Liver (tissue), 9 donors: ENCODE results near the gene MRPL51. TPM values are rescaled to one million over a fixed set of nuclear protein-coding genes. Genes with fewer than 3 reads are reported as not detected.

Source experiments
- DNase-seq: peaks from one replicate; pipeline ENCODE4 v3.0.0-alpha.2; 2017; ENCODE audit warnings: low spot score
- H3K27ac ChIP-seq, 2 donors: one replicate each; pipeline ENCODE4 v1.7.0; 2013; ENCODE audit warnings: inconsistent platforms in 2 of 2, low read length in 2 of 2, control low read depth in 1 of 2, low read depth in 1 of 2, mild to moderate bottlenecking in 1 of 2
- H3K27me3 ChIP-seq, 4 donors: one replicate each; pipeline versions ENCODE4 v1.6.1 to v1.7.0; 2013; ENCODE audit warnings: low read length in 3 of 4, inconsistent platforms in 1 of 4, mild to moderate bottlenecking in 1 of 4, moderate library complexity in 1 of 4; ENCODE audit not compliant: control insufficient read depth in 4 of 4, insufficient read depth in 4 of 4
- H3K36me3 ChIP-seq, 4 donors: one replicate each; pipeline versions ENCODE4 v1.6.1 to v1.7.0; 2013; ENCODE audit warnings: low read length in 3 of 4, mild to moderate bottlenecking in 3 of 4, low read depth in 1 of 4, moderate library complexity in 1 of 4; ENCODE audit not compliant: control insufficient read depth in 4 of 4, insufficient read depth in 3 of 4
- H3K4me1 ChIP-seq, 4 donors: one replicate each; pipeline versions ENCODE4 v1.6.1 to v1.7.0; 2013; ENCODE audit warnings: low read length in 3 of 4, mild to moderate bottlenecking in 3 of 4, moderate library complexity in 1 of 4; ENCODE audit not compliant: control insufficient read depth in 4 of 4, insufficient read depth in 4 of 4
- H3K4me3 ChIP-seq, 3 donors: one replicate each; pipeline versions ENCODE4 v1.6.1 to v1.7.0; 2013; ENCODE audit warnings: low read length in 3 of 3, control low read depth in 1 of 3, low read depth in 1 of 3, mild to moderate bottlenecking in 1 of 3
- H3K9ac ChIP-seq, 2 donors: one replicate each; pipeline ENCODE4 v1.7.0; 2013; ENCODE audit warnings: low read length in 2 of 2, mild to moderate bottlenecking in 2 of 2, moderate library complexity in 2 of 2, control low read depth in 1 of 2, low read depth in 1 of 2
- H3K9me3 ChIP-seq, 4 donors: one replicate each; pipeline versions ENCODE4 v1.6.1 to v1.7.0; 2013; ENCODE audit warnings: low read length in 3 of 4; ENCODE audit not compliant: control insufficient read depth in 4 of 4
- ATF3 ChIP-seq: IDR thresholded peaks from 2 replicates; pipeline ENCODE4 v1.6.1; 2016; ENCODE audit warnings: antibody characterized with exemption
- EGR1 ChIP-seq, 2 donors: IDR thresholded peaks; 2 replicates each; pipeline ENCODE4 v1.6.1; 2016 to 2018; ENCODE audit warnings: antibody characterized with exemption in 2 of 2, low read depth in 2 of 2
- FOXA1 ChIP-seq: IDR thresholded peaks from 2 replicates; pipeline ENCODE4 v1.6.1; 2016; ENCODE audit warnings: antibody characterized with exemption
- FOXA2 ChIP-seq: IDR thresholded peaks from 2 replicates; pipeline ENCODE4 v1.6.1; 2016; ENCODE audit warnings: antibody characterized with exemption
- GABPA ChIP-seq, 2 donors: IDR thresholded peaks in 1 of 2; conservative IDR thresholded peaks in 1 of 2; 2 replicates each; pipeline ENCODE4 v1.6.1; 2016; ENCODE audit warnings: antibody characterized with exemption in 2 of 2, mild to moderate bottlenecking in 1 of 2, moderate library complexity in 1 of 2
- HNF4A ChIP-seq, 2 donors: conservative IDR thresholded peaks; 2 replicates each; pipeline ENCODE4 v1.6.1; 2016; ENCODE audit warnings: antibody characterized with exemption in 2 of 2, mild to moderate bottlenecking in 2 of 2
- HNF4G ChIP-seq: IDR thresholded peaks from 2 replicates; pipeline ENCODE4 v1.6.1; 2016; ENCODE audit warnings: antibody characterized with exemption
- JUND ChIP-seq, 2 donors: IDR thresholded peaks; 2 replicates each; pipeline ENCODE4 v1.6.1; 2016; ENCODE audit warnings: antibody characterized with exemption in 2 of 2
- NR2F2 ChIP-seq: IDR thresholded peaks from 2 replicates; pipeline ENCODE4 v1.6.1; 2016; ENCODE audit warnings: antibody characterized with exemption
- RAD21 ChIP-seq, 2 donors: IDR thresholded peaks; 2 replicates each; pipeline ENCODE4 v1.6.1; 2016; ENCODE audit warnings: antibody characterized with exemption in 2 of 2, mild to moderate bottlenecking in 2 of 2
- REST ChIP-seq: IDR thresholded peaks from 2 replicates; pipeline ENCODE4 v1.6.1; 2016; ENCODE audit warnings: antibody characterized with exemption, mild to moderate bottlenecking
- RXRA ChIP-seq, 2 donors: IDR thresholded peaks; 2 replicates each; pipeline ENCODE4 v1.6.1; 2017 to 2018; ENCODE audit warnings: antibody characterized with exemption in 2 of 2, mild to moderate bottlenecking in 1 of 2
- SP1 ChIP-seq: IDR thresholded peaks from 2 replicates; pipeline ENCODE4 v1.6.1; 2018; ENCODE audit warnings: antibody characterized with exemption, mild to moderate bottlenecking
- TAF1 ChIP-seq: conservative IDR thresholded peaks from 2 replicates; pipeline ENCODE4 v1.6.1; 2016; ENCODE audit warnings: antibody characterized with exemption, mild to moderate bottlenecking
- YY1 ChIP-seq: IDR thresholded peaks from 2 replicates; pipeline ENCODE4 v1.6.1; 2016; ENCODE audit warnings: antibody characterized with exemption, mild to moderate bottlenecking
- WGBS: extraction: QIAGEN DNeasy Blood & Tissue Kit; methylation state at CpG from one replicate; pipeline ENCODE4 v1.1.7; 2013; 5-methylcytosine and 5-hydroxymethylcytosine counted together
- polyA plus RNA-seq, 2 donors: library from polyadenylated mRNA; stranded (reverse) in 1 of 2; unstranded in 1 of 2; fragments of 200-250 nt in 1 of 2; fragments of >200 nt in 1 of 2; fragmentation: Nextera tagmentation in 1 of 2; extraction: Ambion mirVana in 1 of 2; gene quantifications; one replicate each; pipeline versions ENCODE4 v1.2.1 to v1.2.3, GENCODE V29; 2013 to 2015
- total RNA-seq, 2 donors: library from RNA; depleted of rRNA; stranded (reverse); fragments of >200 nt; gene quantifications; one replicate each; pipeline ENCODE4 v1.2.3, GENCODE V29; 2014
- TF ChIP-seq, protein P1 (sequence below): IDR thresholded peaks from 2 replicates; pipeline ENCODE4 v1.6.1; 2016; ENCODE audit warnings: antibody characterized with exemption
- TF ChIP-seq, protein P2 (sequence below): fragments of 150-350 bp; IDR thresholded peaks from 2 replicates; pipeline ENCODE4 v1.5.1; 2017; ENCODE audit warnings: improper control_type of control experiment, low read depth, low read length; ENCODE audit not compliant: missing input control
- TF ChIP-seq, protein P3 (sequence below): IDR thresholded peaks from 2 replicates; pipeline ENCODE4 v1.6.1; 2016; ENCODE audit warnings: antibody characterized with exemption
- donor health status: healthy.
- donor health status: healthy.
- donor health status: healthy.
- donor health status: healthy.
- donor health status: healthy.

The MRPL51 gene
- total and polyA plus RNA-seq, 4 donors: 37.6 to 163 (median 48.0) TPM

DNA sequence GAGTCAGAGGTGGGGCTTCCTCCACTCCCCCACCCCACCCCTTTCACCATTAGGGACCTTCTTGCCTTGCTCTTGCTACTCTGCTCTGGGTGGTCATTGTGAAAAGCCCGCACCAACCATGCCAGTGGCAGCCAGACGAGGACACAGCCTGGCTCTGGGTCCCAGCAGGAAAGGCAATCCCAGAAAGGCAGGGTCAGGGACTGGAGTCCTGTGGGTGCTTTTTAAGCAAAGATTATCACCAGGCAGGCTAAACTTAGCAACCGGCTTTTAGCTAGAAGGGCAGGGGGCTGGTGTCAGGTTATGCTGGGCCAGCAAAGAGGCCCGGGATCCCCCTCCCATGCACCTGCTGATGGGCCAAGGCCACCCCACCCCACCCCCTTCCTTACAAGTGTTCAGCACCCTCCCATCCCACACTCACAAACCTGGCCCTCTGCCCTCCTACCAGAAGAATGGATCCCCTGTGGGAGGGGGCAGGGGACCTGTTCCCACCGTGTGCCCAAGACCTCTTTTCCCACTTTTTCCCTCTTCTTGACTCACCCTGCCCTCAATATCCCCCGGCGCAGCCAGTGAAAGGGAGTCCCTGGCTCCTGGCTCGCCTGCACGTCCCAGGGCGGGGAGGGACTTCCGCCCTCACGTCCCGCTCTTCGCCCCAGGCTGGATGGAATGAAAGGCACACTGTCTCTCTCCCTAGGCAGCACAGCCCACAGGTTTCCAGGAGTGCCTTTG, 40.0 kb upstream of the MRPL51 start:
- peak overlapping the region; percentile 93 to 95 for H3K9ac ChIP-seq
- H3K27me3 ChIP-seq: no peaks in the 10 kb centered on the region
- H3K36me3 ChIP-seq: peaks cover 17 to 49% (median 39%) of the 10 kb centered on the region in 4 donors
- WGBS: 3% methylated on average over 14 of the region's 14 CpGs
- H3K27ac ChIP-seq: peak overlapping the region; percentile 99 to 100
- DNase-seq: peak; percentile 67
- TF ChIP-seq YY1: peak; percentile 45
- TF ChIP-seq SP1: peak; percentile 18
- TF ChIP-seq, protein P1, sequence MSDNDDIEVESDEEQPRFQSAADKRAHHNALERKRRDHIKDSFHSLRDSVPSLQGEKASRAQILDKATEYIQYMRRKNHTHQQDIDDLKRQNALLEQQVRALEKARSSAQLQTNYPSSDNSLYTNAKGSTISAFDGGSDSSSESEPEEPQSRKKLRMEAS: no peak
- peak in 1 of 2 donors; percentile 68 for TF ChIP-seq GABPA (IDR thresholded peaks at IDR 0.05 in 1 of 2, conservative IDR thresholded peaks at IDR 0.05 in 1 of 2)
- TF ChIP-seq NR2F2: no peak
- no peak for TF ChIP-seq FOXA2
- peak in 1 of 2 donors; percentile 10 for TF ChIP-seq RXRA (IDR thresholded peaks at IDR 0.05)
- no peak for TF ChIP-seq EGR1 (IDR thresholded peaks at IDR 0.05; ENCODE audit: low read depth in 2 of 2)
- TF ChIP-seq RAD21 (IDR thresholded peaks at IDR 0.05): no peak
- TF ChIP-seq HNF4A (conservative IDR thresholded peaks at IDR 0.05): no peak
- TF ChIP-seq ATF3: no peak
- TF ChIP-seq TAF1: peak; percentile 33
- TF ChIP-seq REST: peak; percentile 23
- TF ChIP-seq, protein P2, sequence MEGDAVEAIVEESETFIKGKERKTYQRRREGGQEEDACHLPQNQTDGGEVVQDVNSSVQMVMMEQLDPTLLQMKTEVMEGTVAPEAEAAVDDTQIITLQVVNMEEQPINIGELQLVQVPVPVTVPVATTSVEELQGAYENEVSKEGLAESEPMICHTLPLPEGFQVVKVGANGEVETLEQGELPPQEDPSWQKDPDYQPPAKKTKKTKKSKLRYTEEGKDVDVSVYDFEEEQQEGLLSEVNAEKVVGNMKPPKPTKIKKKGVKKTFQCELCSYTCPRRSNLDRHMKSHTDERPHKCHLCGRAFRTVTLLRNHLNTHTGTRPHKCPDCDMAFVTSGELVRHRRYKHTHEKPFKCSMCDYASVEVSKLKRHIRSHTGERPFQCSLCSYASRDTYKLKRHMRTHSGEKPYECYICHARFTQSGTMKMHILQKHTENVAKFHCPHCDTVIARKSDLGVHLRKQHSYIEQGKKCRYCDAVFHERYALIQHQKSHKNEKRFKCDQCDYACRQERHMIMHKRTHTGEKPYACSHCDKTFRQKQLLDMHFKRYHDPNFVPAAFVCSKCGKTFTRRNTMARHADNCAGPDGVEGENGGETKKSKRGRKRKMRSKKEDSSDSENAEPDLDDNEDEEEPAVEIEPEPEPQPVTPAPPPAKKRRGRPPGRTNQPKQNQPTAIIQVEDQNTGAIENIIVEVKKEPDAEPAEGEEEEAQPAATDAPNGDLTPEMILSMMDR: no peak
- no peak for TF ChIP-seq HNF4G
- TF ChIP-seq FOXA1: no peak
- TF ChIP-seq JUND (IDR thresholded peaks at IDR 0.05): no peak
- TF ChIP-seq, protein P3, sequence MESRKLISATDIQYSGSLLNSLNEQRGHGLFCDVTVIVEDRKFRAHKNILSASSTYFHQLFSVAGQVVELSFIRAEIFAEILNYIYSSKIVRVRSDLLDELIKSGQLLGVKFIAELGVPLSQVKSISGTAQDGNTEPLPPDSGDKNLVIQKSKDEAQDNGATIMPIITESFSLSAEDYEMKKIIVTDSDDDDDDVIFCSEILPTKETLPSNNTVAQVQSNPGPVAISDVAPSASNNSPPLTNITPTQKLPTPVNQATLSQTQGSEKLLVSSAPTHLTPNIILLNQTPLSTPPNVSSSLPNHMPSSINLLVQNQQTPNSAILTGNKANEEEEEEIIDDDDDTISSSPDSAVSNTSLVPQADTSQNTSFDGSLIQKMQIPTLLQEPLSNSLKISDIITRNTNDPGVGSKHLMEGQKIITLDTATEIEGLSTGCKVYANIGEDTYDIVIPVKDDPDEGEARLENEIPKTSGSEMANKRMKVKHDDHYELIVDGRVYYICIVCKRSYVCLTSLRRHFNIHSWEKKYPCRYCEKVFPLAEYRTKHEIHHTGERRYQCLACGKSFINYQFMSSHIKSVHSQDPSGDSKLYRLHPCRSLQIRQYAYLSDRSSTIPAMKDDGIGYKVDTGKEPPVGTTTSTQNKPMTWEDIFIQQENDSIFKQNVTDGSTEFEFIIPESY: no peak
- peaks cover 6 to 48% (median 35%) of the 10 kb centered on the region in 4 donors for H3K4me1 ChIP-seq
- peak overlapping the region; percentile 64 to 71 (median 65) for H3K4me3 ChIP-seq
- H3K9me3 ChIP-seq: no peaks in the 10 kb centered on the region
